Neural cell (in vitro differentiated cells): ENCODE data around the gene GRSF1. TPM values are rescaled to one million over a fixed set of nuclear protein-coding genes. Genes with fewer than 3 reads are reported as not detected.

Experiments used
- H2AFZ ChIP-seq: fragments of 200-600, 300-800 bp; sonication (generic), shearing (Covaris generic); 2 replicates; pipeline ENCODE4 v1.6.0; 2014; ENCODE audit warnings: low read depth, mild to moderate bottlenecking, antibody characterized with exemption, low read length, moderate library complexity
- H3F3A ChIP-seq: fragments of 200-600 bp; shearing (Covaris generic); 2 replicates; pipeline ENCODE4 v1.6.1; 2016; ENCODE audit warnings: mild to moderate bottlenecking, moderate library complexity, mixed read lengths, antibody characterized with exemption, low read length; ENCODE audit not compliant: insufficient read depth, poor library complexity, severe bottlenecking
- H3K27ac ChIP-seq: fragments of 200-600, 300-800 bp; sonication (generic), shearing (Covaris generic); 2 replicates; pipeline ENCODE4 v1.5.1; 2014; ENCODE audit warnings: mild to moderate bottlenecking, low read length, moderate library complexity
- H3K27me3 ChIP-seq: fragments of 300-800, 200-600 bp; sonication (generic), shearing (Covaris generic); 2 replicates; pipeline ENCODE4 v1.6.0; 2014; ENCODE audit warnings: mild to moderate bottlenecking, low read depth, low read length, moderate library complexity; ENCODE audit not compliant: insufficient read depth
- H3K36me3 ChIP-seq: fragments of 300-800, 200-600 bp; sonication (generic), shearing (Covaris generic); 2 replicates; pipeline ENCODE4 v1.5.1; 2014; ENCODE audit warnings: mild to moderate bottlenecking, antibody characterized with exemption, low read length, moderate library complexity; ENCODE audit not compliant: insufficient read depth
- H3K4me2 ChIP-seq: fragments of 300-800, 200-600 bp; sonication (generic), shearing (Covaris generic); 2 replicates; pipeline ENCODE4 v1.6.0; 2014; ENCODE audit warnings: mild to moderate bottlenecking, low read length
- H3K4me3 ChIP-seq: fragments of 300-800, 200-600 bp; sonication (generic), shearing (Covaris generic); 2 replicates; pipeline ENCODE4 v1.5.1; 2014; ENCODE audit warnings: mild to moderate bottlenecking, low read length, moderate library complexity
- H3K79me2 ChIP-seq: fragments of 200-600 bp; shearing (Covaris generic); replicated peaks from 2 replicates; pipeline ENCODE4 v1.6.0; 2014; ENCODE audit warnings: mild to moderate bottlenecking, low read length, moderate library complexity; ENCODE audit not compliant: insufficient read depth
- H3K9ac ChIP-seq: fragments of 300-800, 200-600 bp; sonication (generic), shearing (Covaris generic); 2 replicates; pipeline ENCODE4 v1.6.1; 2016; ENCODE audit warnings: mild to moderate bottlenecking, low read length, mixed read lengths
- H3K9me2 ChIP-seq: fragments of 200-600 bp; shearing (Covaris generic); 2 replicates; pipeline ENCODE4 v1.6.1; 2016; ENCODE audit warnings: mild to moderate bottlenecking, low read length, mixed read lengths; ENCODE audit not compliant: insufficient read depth
- H3K9me3 ChIP-seq: fragments of 200-600, 300-800 bp; sonication (generic), shearing (Covaris generic); 2 replicates; pipeline ENCODE4 v1.6.1; 2016; ENCODE audit warnings: mild to moderate bottlenecking, mixed run types, low read length, moderate library complexity, mixed read lengths
- H4K20me1 ChIP-seq: fragments of 200-600 bp; shearing (Covaris generic); 2 replicates; pipeline ENCODE4 v1.6.1; 2016; ENCODE audit warnings: mild to moderate bottlenecking, mixed run types; ENCODE audit not compliant: insufficient read depth
- EP300 ChIP-seq: fragments of 450-650 bp; conservative IDR thresholded peaks from 2 replicates; pipeline ENCODE4 v1.6.1; 2014; ENCODE audit warnings: antibody characterized with exemption, mild to moderate bottlenecking, moderate library complexity; ENCODE audit not compliant: poor library complexity, severe bottlenecking
- EZH2 ChIP-seq: fragments of 200-600, 300-800 bp; shearing (Covaris generic), sonication (generic); IDR thresholded peaks from 2 replicates; pipeline ENCODE4 v1.6.1; 2014; ENCODE audit warnings: antibody characterized with exemption, low read length, borderline replicate concordance, mild to moderate bottlenecking; ENCODE audit not compliant: insufficient read depth, poor library complexity, severe bottlenecking
- MXI1 ChIP-seq: fragments of 450-650 bp; conservative IDR thresholded peaks from 2 replicates; pipeline ENCODE4 v1.6.1; 2014; ENCODE audit warnings: antibody characterized with exemption, mild to moderate bottlenecking; ENCODE audit not compliant: poor library complexity, severe bottlenecking
- POLR2AphosphoS5 ChIP-seq: IDR thresholded peaks from 2 replicates; pipeline ENCODE4 v1.6.1; 2012
- RAD21 ChIP-seq: fragments of 450-650 bp; conservative IDR thresholded peaks from 2 replicates; pipeline ENCODE4 v1.6.1; 2014; ENCODE audit warnings: antibody characterized with exemption, mild to moderate bottlenecking, moderate library complexity
- SMC3 ChIP-seq: fragments of 450-650 bp; conservative IDR thresholded peaks from 2 replicates; pipeline ENCODE4 v1.6.1; 2014; ENCODE audit warnings: antibody characterized with exemption, mild to moderate bottlenecking, moderate library complexity; ENCODE audit not compliant: poor library complexity
- TAF1 ChIP-seq: IDR thresholded peaks from 2 replicates; pipeline ENCODE4 v1.6.1; 2012; ENCODE audit warnings: low read depth
- polyA plus RNA-seq: library from polyadenylated mRNA; depleted of rRNA; stranded (reverse); fragments of >200 nt; gene quantifications from 2 replicates; pipeline ENCODE4 v1.2.3, GENCODE V29; 2014
- TF ChIP-seq, protein P1 (sequence below): IDR thresholded peaks from 2 replicates; pipeline ENCODE4 v1.6.1; 2012; ENCODE audit warnings: borderline replicate concordance
- TF ChIP-seq, protein P2 (sequence below): fragments of 450-650 bp; IDR thresholded peaks from 2 replicates; pipeline ENCODE4 v1.5.1; 2014; ENCODE audit warnings: antibody characterized with exemption, mild to moderate bottlenecking, moderate library complexity; ENCODE audit not compliant: poor library complexity, severe bottlenecking

Gene GRSF1
- polyA plus RNA-seq, 1 donor from 2014 or later: 85.5 TPM

DNA sequence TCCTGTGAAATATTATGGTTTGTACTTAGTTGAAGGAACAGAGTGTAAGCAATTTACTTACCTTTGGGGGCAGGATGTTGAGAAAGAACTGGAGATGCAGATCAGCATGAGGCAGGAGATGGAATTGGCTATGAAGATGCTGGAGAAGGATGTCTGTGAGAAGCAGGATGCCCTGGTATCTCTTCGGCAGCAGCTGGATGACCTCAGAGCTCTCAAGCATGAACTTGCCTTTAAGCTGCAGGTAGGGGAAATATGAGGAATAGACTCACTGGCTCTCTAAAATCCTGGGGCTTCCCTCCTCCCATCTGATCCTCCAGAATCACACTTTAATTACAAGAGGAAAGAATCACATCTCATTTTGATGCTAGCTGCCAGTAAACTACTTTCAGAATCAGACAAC is 51.0 kb downstream of the GRSF1 start:
- Histone ChIP-seq H3K4me3 (no peak overlapping the region), H3K4me2 (no peak overlapping the region), H3K27me3 (no peaks in the 10 kb centered on the region), H3K27ac (no peak overlapping the region), H3F3A (no peaks in the 10 kb centered on the region), H4K20me1 (no peaks in the 10 kb centered on the region), H3K9me2 (no peaks in the 10 kb centered on the region), H3K79me2 (no peaks in the 10 kb centered on the region), H3K9me3 (no peaks in the 10 kb centered on the region), H3K9ac (no peak overlapping the region), H2AFZ (no peak overlapping the region), H3K36me3 (peaks cover 21% of the 10 kb centered on the region)
- TF ChIP-seq EZH2: no peak
- no peak for TF ChIP-seq POLR2AphosphoS5
- TF ChIP-seq, protein P1, sequence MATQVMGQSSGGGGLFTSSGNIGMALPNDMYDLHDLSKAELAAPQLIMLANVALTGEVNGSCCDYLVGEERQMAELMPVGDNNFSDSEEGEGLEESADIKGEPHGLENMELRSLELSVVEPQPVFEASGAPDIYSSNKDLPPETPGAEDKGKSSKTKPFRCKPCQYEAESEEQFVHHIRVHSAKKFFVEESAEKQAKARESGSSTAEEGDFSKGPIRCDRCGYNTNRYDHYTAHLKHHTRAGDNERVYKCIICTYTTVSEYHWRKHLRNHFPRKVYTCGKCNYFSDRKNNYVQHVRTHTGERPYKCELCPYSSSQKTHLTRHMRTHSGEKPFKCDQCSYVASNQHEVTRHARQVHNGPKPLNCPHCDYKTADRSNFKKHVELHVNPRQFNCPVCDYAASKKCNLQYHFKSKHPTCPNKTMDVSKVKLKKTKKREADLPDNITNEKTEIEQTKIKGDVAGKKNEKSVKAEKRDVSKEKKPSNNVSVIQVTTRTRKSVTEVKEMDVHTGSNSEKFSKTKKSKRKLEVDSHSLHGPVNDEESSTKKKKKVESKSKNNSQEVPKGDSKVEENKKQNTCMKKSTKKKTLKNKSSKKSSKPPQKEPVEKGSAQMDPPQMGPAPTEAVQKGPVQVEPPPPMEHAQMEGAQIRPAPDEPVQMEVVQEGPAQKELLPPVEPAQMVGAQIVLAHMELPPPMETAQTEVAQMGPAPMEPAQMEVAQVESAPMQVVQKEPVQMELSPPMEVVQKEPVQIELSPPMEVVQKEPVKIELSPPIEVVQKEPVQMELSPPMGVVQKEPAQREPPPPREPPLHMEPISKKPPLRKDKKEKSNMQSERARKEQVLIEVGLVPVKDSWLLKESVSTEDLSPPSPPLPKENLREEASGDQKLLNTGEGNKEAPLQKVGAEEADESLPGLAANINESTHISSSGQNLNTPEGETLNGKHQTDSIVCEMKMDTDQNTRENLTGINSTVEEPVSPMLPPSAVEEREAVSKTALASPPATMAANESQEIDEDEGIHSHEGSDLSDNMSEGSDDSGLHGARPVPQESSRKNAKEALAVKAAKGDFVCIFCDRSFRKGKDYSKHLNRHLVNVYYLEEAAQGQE: no peak
- TF ChIP-seq EP300: no peak
- TF ChIP-seq RAD21: no peak
- no peak for TF ChIP-seq TAF1
- TF ChIP-seq, protein P2, sequence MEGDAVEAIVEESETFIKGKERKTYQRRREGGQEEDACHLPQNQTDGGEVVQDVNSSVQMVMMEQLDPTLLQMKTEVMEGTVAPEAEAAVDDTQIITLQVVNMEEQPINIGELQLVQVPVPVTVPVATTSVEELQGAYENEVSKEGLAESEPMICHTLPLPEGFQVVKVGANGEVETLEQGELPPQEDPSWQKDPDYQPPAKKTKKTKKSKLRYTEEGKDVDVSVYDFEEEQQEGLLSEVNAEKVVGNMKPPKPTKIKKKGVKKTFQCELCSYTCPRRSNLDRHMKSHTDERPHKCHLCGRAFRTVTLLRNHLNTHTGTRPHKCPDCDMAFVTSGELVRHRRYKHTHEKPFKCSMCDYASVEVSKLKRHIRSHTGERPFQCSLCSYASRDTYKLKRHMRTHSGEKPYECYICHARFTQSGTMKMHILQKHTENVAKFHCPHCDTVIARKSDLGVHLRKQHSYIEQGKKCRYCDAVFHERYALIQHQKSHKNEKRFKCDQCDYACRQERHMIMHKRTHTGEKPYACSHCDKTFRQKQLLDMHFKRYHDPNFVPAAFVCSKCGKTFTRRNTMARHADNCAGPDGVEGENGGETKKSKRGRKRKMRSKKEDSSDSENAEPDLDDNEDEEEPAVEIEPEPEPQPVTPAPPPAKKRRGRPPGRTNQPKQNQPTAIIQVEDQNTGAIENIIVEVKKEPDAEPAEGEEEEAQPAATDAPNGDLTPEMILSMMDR: no peak
- TF ChIP-seq SMC3: no peak
- no peak for TF ChIP-seq MXI1

DNA sequence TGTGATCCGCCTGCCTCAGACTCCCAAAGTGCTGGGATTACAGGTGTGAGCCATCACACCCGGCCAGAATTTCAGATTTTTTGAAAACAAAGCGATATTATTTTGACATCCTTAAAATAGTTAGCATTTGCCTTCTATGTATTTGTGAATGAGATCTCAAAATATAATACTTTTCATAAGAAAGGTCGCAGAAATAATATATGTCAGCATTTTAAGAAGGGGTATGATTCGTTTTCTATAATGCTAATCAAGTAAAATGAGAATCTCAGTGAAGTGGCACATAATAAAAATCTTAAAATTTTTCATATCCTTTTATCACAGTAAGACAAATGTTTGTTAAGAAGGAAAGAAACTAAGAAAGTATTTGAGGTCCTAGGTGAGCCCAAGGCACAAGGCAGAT is 52.2 kb downstream of the GRSF1 start:
- Histone ChIP-seq H3K4me2 (no peak overlapping the region), H3F3A (no peaks in the 10 kb centered on the region), H3K4me3 (no peak overlapping the region), H3K79me2 (no peaks in the 10 kb centered on the region), H2AFZ (no peak overlapping the region), H4K20me1 (no peaks in the 10 kb centered on the region), H3K9me3 (no peaks in the 10 kb centered on the region), H3K27me3 (no peaks in the 10 kb centered on the region), H3K9me2 (no peaks in the 10 kb centered on the region), H3K9ac (no peak overlapping the region), H3K27ac (no peak overlapping the region), H3K36me3 (peaks cover 21% of the 10 kb centered on the region)
- TF ChIP-seq, protein P2: no peak
- TF ChIP-seq EZH2 (no peak), EP300 (no peak), POLR2AphosphoS5 (no peak), SMC3 (no peak), RAD21 (no peak), TAF1 (no peak), MXI1 (no peak)
- TF ChIP-seq, protein P1: no peak
